ENCODE data around the gene NKX6-1.
A peak's percentile ranks its signal among the peaks of the same experiment; 100 is the strongest.

Gene NKX6-1

GRCh38 chr4:84490663-84491062 is 8.4 kb downstream of the NKX6-1 start:
- H3K27me3 ChIP-seq (ENCODE audit: insufficient read depth, insufficient read length) = peaks cover 70% of the 10 kb centered on the region
- H3K9me3 ChIP-seq (ENCODE audit: insufficient read depth, low read length) = no peaks in the 10 kb centered on the region
- H3K9ac ChIP-seq (ENCODE audit: insufficient read length, low read depth) = no peak overlapping the region

GRCh38 chr4:84484236-84484635 is 14.9 kb downstream of the NKX6-1 start:
- TF ChIP-seq ZNF274 (IDR thresholded peaks at IDR 0.05; ENCODE audit: low read depth, low read length) (no peak), YY1 (IDR thresholded peaks at IDR 0.05; ENCODE audit: insufficient read depth, insufficient read length) (no peak), SUZ12 (IDR thresholded peaks at IDR 0.05; ENCODE audit: extremely low read depth, insufficient read depth, insufficient read length) (no peak)
- Histone ChIP-seq H3K9me3 (ENCODE audit: insufficient read depth, low read length) (no peaks in the 10 kb centered on the region), H3K4me1 (ENCODE audit: insufficient read depth, insufficient read length) (peaks cover 2% of the 10 kb centered on the region), H3K9ac (ENCODE audit: insufficient read length, low read depth) (no peak overlapping the region), H3K36me3 (ENCODE audit: insufficient read depth, insufficient read length, low read length) (no peaks in the 10 kb centered on the region), H3K27me3 (ENCODE audit: insufficient read depth, insufficient read length) (peaks cover 46% of the 10 kb centered on the region), H3K4me3 (ENCODE audit: insufficient read length, low read depth) (no peak overlapping the region)
- no peak for DNase-seq (ENCODE audit: low read depth, low spot score)

More at GRCh38 chr4:84490663-84491062, 8.4 kb downstream of the NKX6-1 start:
- no peak for DNase-seq (ENCODE audit: low read depth, low spot score)
- Histone ChIP-seq H3K36me3 (ENCODE audit: insufficient read depth, insufficient read length, low read length) (no peaks in the 10 kb centered on the region), H3K4me3 (ENCODE audit: insufficient read length, low read depth) (no peak overlapping the region), H3K4me1 (ENCODE audit: insufficient read depth, insufficient read length) (peaks cover 2% of the 10 kb centered on the region)
- no peak for TF ChIP-seq YY1 (IDR thresholded peaks at IDR 0.05; ENCODE audit: insufficient read depth, insufficient read length)
- TF ChIP-seq ZNF274 (IDR thresholded peaks at IDR 0.05; ENCODE audit: low read depth, low read length) = no peak
- TF ChIP-seq SUZ12 (IDR thresholded peaks at IDR 0.05; ENCODE audit: extremely low read depth, insufficient read depth, insufficient read length) = no peak

GRCh38 chr4:84483688-84484087 is 15.4 kb downstream of the NKX6-1 start:
- Histone ChIP-seq H3K4me1 (ENCODE audit: insufficient read depth, insufficient read length) (peaks cover 2% of the 10 kb centered on the region), H3K27me3 (ENCODE audit: insufficient read depth, insufficient read length) (peaks cover 41% of the 10 kb centered on the region), H3K36me3 (ENCODE audit: insufficient read depth, insufficient read length, low read length) (no peaks in the 10 kb centered on the region), H3K4me3 (ENCODE audit: insufficient read length, low read depth) (no peak overlapping the region), H3K9me3 (ENCODE audit: insufficient read depth, low read length) (no peaks in the 10 kb centered on the region), H3K9ac (ENCODE audit: insufficient read length, low read depth) (no peak overlapping the region)
- DNase-seq (ENCODE audit: low read depth, low spot score) = no peak
- TF ChIP-seq ZNF274 (IDR thresholded peaks at IDR 0.05; ENCODE audit: low read depth, low read length) (no peak), SUZ12 (IDR thresholded peaks at IDR 0.05; ENCODE audit: extremely low read depth, insufficient read depth, insufficient read length) (no peak)

- H3K9ac ChIP-seq (ENCODE audit: insufficient read length, low read depth) = no peak overlapping the region
- no peak overlapping the region for H3K4me3 ChIP-seq (ENCODE audit: insufficient read length, low read depth)
- no peak for TF ChIP-seq YY1 (IDR thresholded peaks at IDR 0.05; ENCODE audit: insufficient read depth, insufficient read length)
- TF ChIP-seq ZNF274 (IDR thresholded peaks at IDR 0.05; ENCODE audit: low read depth, low read length) = no peak
Observed at GRCh38 chr4:84482564-84483563, 16.2 kb downstream of the NKX6-1 start.

GRCh38 chr4:84481860-84482245 is 17.2 kb downstream of the NKX6-1 start:
- DNase-seq (ENCODE audit: low read depth, low spot score) = no peak
- Histone ChIP-seq H3K36me3 (ENCODE audit: insufficient read depth, insufficient read length, low read length) (no peaks in the 10 kb centered on the region), H3K4me3 (ENCODE audit: insufficient read length, low read depth) (no peak overlapping the region), H3K4me1 (ENCODE audit: insufficient read depth, insufficient read length) (peaks cover 2% of the 10 kb centered on the region), H3K9me3 (ENCODE audit: insufficient read depth, low read length) (no peaks in the 10 kb centered on the region), H3K27me3 (ENCODE audit: insufficient read depth, insufficient read length) (peaks cover 41% of the 10 kb centered on the region), H3K9ac (ENCODE audit: insufficient read length, low read depth) (no peak overlapping the region)
- TF ChIP-seq YY1 (IDR thresholded peaks at IDR 0.05; ENCODE audit: insufficient read depth, insufficient read length) (no peak), SUZ12 (IDR thresholded peaks at IDR 0.05; ENCODE audit: extremely low read depth, insufficient read depth, insufficient read length) (no peak), ZNF274 (IDR thresholded peaks at IDR 0.05; ENCODE audit: low read depth, low read length) (no peak)

More at GRCh38 chr4:84482564-84483563, 16.2 kb downstream of the NKX6-1 start:
- Histone ChIP-seq H3K9me3 (ENCODE audit: insufficient read depth, low read length) (no peaks in the 10 kb centered on the region), H3K27me3 (ENCODE audit: insufficient read depth, insufficient read length) (peaks cover 41% of the 10 kb centered on the region), H3K36me3 (ENCODE audit: insufficient read depth, insufficient read length, low read length) (no peaks in the 10 kb centered on the region), H3K4me1 (ENCODE audit: insufficient read depth, insufficient read length) (peaks cover 2% of the 10 kb centered on the region)
- no peak for DNase-seq (ENCODE audit: low read depth, low spot score)

- TF ChIP-seq ZNF274 (IDR thresholded peaks at IDR 0.05; ENCODE audit: low read depth, low read length) (no peak), SUZ12 (IDR thresholded peaks at IDR 0.05; ENCODE audit: extremely low read depth, insufficient read depth, insufficient read length) (peak; percentile 43), YY1 (IDR thresholded peaks at IDR 0.05; ENCODE audit: insufficient read depth, insufficient read length) (no peak)
- peaks cover 41% of the 10 kb centered on the region for H3K27me3 ChIP-seq (ENCODE audit: insufficient read depth, insufficient read length)
- no peak for DNase-seq (ENCODE audit: low read depth, low spot score)
Observed at GRCh38 chr4:84481077-84481859, 17.8 kb downstream of the NKX6-1 start.

GRCh38 chr4:84480082-84480481 is 19.0 kb downstream of the NKX6-1 start:
- Histone ChIP-seq H3K36me3 (ENCODE audit: insufficient read depth, insufficient read length, low read length) (no peaks in the 10 kb centered on the region), H3K4me1 (ENCODE audit: insufficient read depth, insufficient read length) (peaks cover 2% of the 10 kb centered on the region), H3K9ac (ENCODE audit: insufficient read length, low read depth) (no peak overlapping the region), H3K27me3 (ENCODE audit: insufficient read depth, insufficient read length) (peaks cover 41% of the 10 kb centered on the region), H3K4me3 (ENCODE audit: insufficient read length, low read depth) (no peak overlapping the region), H3K9me3 (ENCODE audit: insufficient read depth, low read length) (no peaks in the 10 kb centered on the region)
- DNase-seq (ENCODE audit: low read depth, low spot score) = no peak
- no peak for TF ChIP-seq ZNF274 (IDR thresholded peaks at IDR 0.05; ENCODE audit: low read depth, low read length)
- no peak for TF ChIP-seq YY1 (IDR thresholded peaks at IDR 0.05; ENCODE audit: insufficient read depth, insufficient read length)
- TF ChIP-seq SUZ12 (IDR thresholded peaks at IDR 0.05; ENCODE audit: extremely low read depth, insufficient read depth, insufficient read length) = no peak

More at GRCh38 chr4:84481077-84481859, 17.8 kb downstream of the NKX6-1 start:
- Histone ChIP-seq H3K9ac (ENCODE audit: insufficient read length, low read depth) (no peak overlapping the region), H3K4me1 (ENCODE audit: insufficient read depth, insufficient read length) (peaks cover 2% of the 10 kb centered on the region), H3K9me3 (ENCODE audit: insufficient read depth, low read length) (no peaks in the 10 kb centered on the region), H3K4me3 (ENCODE audit: insufficient read length, low read depth) (peak overlapping the region; percentile 3), H3K36me3 (ENCODE audit: insufficient read depth, insufficient read length, low read length) (no peaks in the 10 kb centered on the region)

All from NT2/D1 (cell line).